GM18502 (cell line): ENCODE data around the gene C12orf57.

Experiments
- ATAC-seq: cut with Tn5 transposase; IDR thresholded peaks from one replicate; pipeline ENCODE4 v1.9.1; 2021; ENCODE audit warnings: mild to moderate bottlenecking; ENCODE audit not compliant: unreplicated experiment, poor library complexity

Gene C12orf57

GRCh38 chr12:6962285-6963015 lies 18.6 kb downstream of the C12orf57 start:
- ATAC-seq, result no peak

GRCh38 chr12:6963016-6963731 lies 19.4 kb downstream of the C12orf57 start:
- ATAC-seq, result no peak

- no peak for ATAC-seq
Measured at GRCh38 chr12:6963791-6964413, 20.1 kb downstream of the C12orf57 start.

- ATAC-seq, result no peak
Measured at GRCh38 chr12:6964605-6965025, 20.8 kb downstream of the C12orf57 start.

GRCh38 chr12:6965026-6965661 lies 21.3 kb downstream of the C12orf57 start:
- no peak for ATAC-seq

- ATAC-seq, result no peak
Measured at GRCh38 chr12:6965714-6966113, 21.9 kb downstream of the C12orf57 start.

GRCh38 chr12:6966351-6966750 lies 22.5 kb downstream of the C12orf57 start:
- no peak for ATAC-seq

GRCh38 chr12:6967651-6968100 lies 23.9 kb downstream of the C12orf57 start:
- ATAC-seq, result no peak

- no peak for ATAC-seq
Measured at GRCh38 chr12:6968426-6968825, 24.6 kb downstream of the C12orf57 start.

- no peak for ATAC-seq
Measured at GRCh38 chr12:6970096-6970527, 26.3 kb downstream of the C12orf57 start.

- ATAC-seq, result no peak
Measured at GRCh38 chr12:6974180-6974579, 30.4 kb downstream of the C12orf57 start.

GRCh38 chr12:6975297-6976032 lies 31.6 kb downstream of the C12orf57 start:
- ATAC-seq, result no peak

GRCh38 chr12:6977653-6978052 lies 33.8 kb downstream of the C12orf57 start:
- ATAC-seq, result no peak

GRCh38 chr12:6978188-6978587 lies 34.4 kb downstream of the C12orf57 start:
- ATAC-seq, result no peak

- no peak for ATAC-seq
Measured at GRCh38 chr12:6978611-6979011, 34.8 kb downstream of the C12orf57 start.

GRCh38 chr12:6979021-6979420 lies 35.2 kb downstream of the C12orf57 start:
- ATAC-seq, result no peak

GRCh38 chr12:6979453-6979852 lies 35.6 kb downstream of the C12orf57 start:
- ATAC-seq, result no peak

- no peak for ATAC-seq
Measured at GRCh38 chr12:6980075-6980474, 36.3 kb downstream of the C12orf57 start.

- no peak for ATAC-seq
Measured at GRCh38 chr12:6980740-6981139, 36.9 kb downstream of the C12orf57 start.
